ENCODE results near the gene SMS. TPM values are rescaled to one million over a fixed set of nuclear protein-coding genes. Genes with fewer than 3 reads are reported as not detected.

Gene SMS
- total and polyA plus RNA-seq, 8 donors, result 9.6 to 75.8 (median 46.3) TPM

- DNase-seq, result no peak
- intact Hi-C loops (cut with DNase I; ENCODE audit: low total_unique reads), result no loop called here
- 63 to 78% (median 65%) methylated on average over 9 to 12 of the region's 12 CpGs for WGBS, 5 donors
- H3K9me3 ChIP-seq, result no peaks in the 10 kb centered on the region
- TF ChIP-seq CTCF (IDR thresholded peaks at IDR 0.05) (no peak), POLR2AphosphoS5 (IDR thresholded peaks at IDR 0.05) (no peak), EP300 (IDR thresholded peaks at IDR 0.05) (no peak), POLR2A (IDR thresholded peaks at IDR 0.05) (no peak)
- H3K4me3 ChIP-seq, result no peak overlapping the region
- no peak overlapping the region for H3K27ac ChIP-seq
- peaks cover 0 to 28% (median 11%) of the 10 kb centered on the region in 4 donors for H3K4me1 ChIP-seq
- H3K36me3 ChIP-seq, result no peaks in the 10 kb centered on the region
- no peaks in the 10 kb centered on the region for H3K27me3 ChIP-seq
Observed at GRCh38 chrX:21959362-21960051, 19.0 kb downstream of the SMS start.

- Histone ChIP-seq H3K9me3 (no peaks in the 10 kb centered on the region), H3K4me3 (no peak overlapping the region), H3K27me3 (no peaks in the 10 kb centered on the region), H3K4me1 (peaks cover 0 to 28% (median 12%) of the 10 kb centered on the region in 4 donors), H3K27ac (peak overlapping the region in 1 of 5 donors; percentile 46), H3K36me3 (no peaks in the 10 kb centered on the region)
- 51 to 59% (median 53%) methylated on average over 7 of the region's 7 CpGs for WGBS, 5 donors
- no peak for DNase-seq
- intact Hi-C loops (cut with DNase I; ENCODE audit: low total_unique reads), result no loop called here
- TF ChIP-seq CTCF (IDR thresholded peaks at IDR 0.05), result no peak
- no peak for TF ChIP-seq EP300 (IDR thresholded peaks at IDR 0.05)
- TF ChIP-seq POLR2AphosphoS5 (IDR thresholded peaks at IDR 0.05), result no peak
- no peak for TF ChIP-seq POLR2A (IDR thresholded peaks at IDR 0.05)
Observed at GRCh38 chrX:21960569-21961541, 20.3 kb downstream of the SMS start.

- Histone ChIP-seq H3K4me1 (peaks cover 0 to 28% (median 12%) of the 10 kb centered on the region in 4 donors), H3K4me3 (no peak overlapping the region), H3K27ac (peak overlapping the region in 1 of 5 donors; percentile 46), H3K36me3 (peaks cover 0 to under 1% (median 0%) of the 10 kb centered on the region in 4 donors), H3K27me3 (no peaks in the 10 kb centered on the region), H3K9me3 (no peaks in the 10 kb centered on the region)
- TF ChIP-seq EP300 (IDR thresholded peaks at IDR 0.05) (no peak), CTCF (IDR thresholded peaks at IDR 0.05) (no peak), POLR2AphosphoS5 (IDR thresholded peaks at IDR 0.05) (no peak), POLR2A (IDR thresholded peaks at IDR 0.05) (no peak)
- intact Hi-C loops (cut with DNase I; ENCODE audit: low total_unique reads), result no loop called here
- no peak for DNase-seq
Observed at GRCh38 chrX:21962361-21962760, 21.9 kb downstream of the SMS start.

GRCh38 chrX:21963269-21963668 lies 22.8 kb downstream of the SMS start:
- DNase-seq, result no peak
- TF ChIP-seq POLR2AphosphoS5 (IDR thresholded peaks at IDR 0.05), result no peak
- no peak for TF ChIP-seq POLR2A (IDR thresholded peaks at IDR 0.05)
- TF ChIP-seq EP300 (IDR thresholded peaks at IDR 0.05), result no peak
- TF ChIP-seq CTCF (IDR thresholded peaks at IDR 0.05), result no peak
- Histone ChIP-seq H3K36me3 (peaks cover 0 to 10% (median 5%) of the 10 kb centered on the region in 4 donors), H3K4me1 (peaks cover 0 to 28% (median 12%) of the 10 kb centered on the region in 4 donors), H3K4me3 (no peak overlapping the region), H3K27me3 (peaks cover 0 to 4% (median 0%) of the 10 kb centered on the region in 3 donors), H3K9me3 (no peaks in the 10 kb centered on the region), H3K27ac (peak overlapping the region in 3 of 5 donors; percentile 24 to 59 (median 34))
- intact Hi-C loops (cut with DNase I; ENCODE audit: low total_unique reads), result no loop called here
- 82 to 87% (median 86%) methylated on average over 7 of the region's 7 CpGs for WGBS, 5 donors

Data from stomach (tissue), 9 donors.